ENCODE data around the gene ATP6V0E2.
"Not testable (repeated sequence)": the region's sequence is repeated elsewhere in the genome, so short reads cannot be mapped to it uniquely, and the experiment has no call there.

ATP6V0E2 gene

GRCh38 chr7:149873074-149873969 lies at the start of gene ATP6V0E2:
Gene ATP6V0E2, plus strand, starts transcription at chr7:149873969. Its CDS starts 97 bp downstream, at chr7:149874066.
- DNase-seq (ENCODE audit: low read depth), result peak; percentile 90

DNA sequence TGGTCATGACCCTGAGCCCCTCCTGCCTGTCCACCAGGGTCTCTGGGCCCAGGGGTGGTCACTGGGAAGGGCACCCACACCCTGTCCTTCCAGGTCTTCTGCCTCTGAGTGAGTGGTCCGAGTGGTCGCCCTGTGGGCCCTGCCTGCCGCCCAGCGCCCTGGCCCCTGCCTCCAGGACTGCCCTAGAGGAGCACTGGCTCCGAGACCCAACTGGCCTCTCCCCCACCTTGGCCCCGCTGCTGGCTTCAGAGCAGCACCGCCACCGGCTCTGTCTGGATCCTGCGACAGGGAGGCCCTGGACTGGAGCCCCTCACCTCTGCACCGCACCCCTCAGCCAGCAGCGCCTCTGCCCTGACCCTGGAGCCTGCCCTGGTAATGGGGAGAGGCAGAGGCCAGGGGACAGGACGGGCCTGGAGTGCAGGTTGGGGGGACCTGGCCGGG lies 49.4 kb upstream of the ATP6V0E2 start:
- no peak for DNase-seq (ENCODE audit: low read depth)

DNA sequence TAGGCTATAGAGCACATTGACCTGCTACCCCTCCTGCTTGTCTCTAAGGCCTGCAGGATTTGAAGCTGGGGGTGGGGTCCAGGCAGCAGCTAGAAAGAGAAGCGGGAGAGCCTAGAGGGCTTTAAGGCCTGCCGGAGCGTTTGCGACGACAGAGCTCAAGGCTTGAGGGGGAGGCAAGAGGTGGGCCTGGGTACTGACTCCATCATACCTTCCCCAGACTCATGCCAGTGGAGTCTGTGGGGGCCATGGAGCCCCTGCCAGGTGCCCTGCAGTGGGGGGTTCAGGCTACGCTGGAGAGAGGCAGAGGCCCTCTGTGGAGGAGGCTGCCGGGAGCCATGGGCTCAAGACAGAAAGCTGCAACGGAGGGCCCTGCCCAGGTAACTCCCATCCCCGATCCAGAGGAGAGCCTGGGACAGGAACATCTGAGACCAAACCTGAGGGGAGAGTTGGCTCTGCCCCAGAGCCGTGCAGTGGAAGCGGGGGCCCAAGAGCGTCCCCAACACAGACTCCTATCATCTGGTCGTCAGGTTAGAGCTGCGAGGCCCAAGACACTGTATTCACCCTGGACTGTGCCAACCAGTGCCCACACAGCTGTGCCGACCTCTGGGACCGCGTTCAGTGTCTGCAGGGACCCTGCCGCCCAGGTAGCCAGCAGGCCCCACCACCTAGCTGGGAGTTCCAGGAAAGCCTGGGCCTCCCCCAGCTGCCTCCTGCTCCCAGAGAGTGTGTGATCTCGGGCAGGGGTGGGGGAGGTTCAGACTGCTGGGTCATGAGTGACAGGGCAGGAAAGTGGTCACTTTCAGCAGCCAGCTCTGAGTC lies 48.8 kb upstream of the ATP6V0E2 start:
- DNase-seq (ENCODE audit: low read depth), result no peak

DNA sequence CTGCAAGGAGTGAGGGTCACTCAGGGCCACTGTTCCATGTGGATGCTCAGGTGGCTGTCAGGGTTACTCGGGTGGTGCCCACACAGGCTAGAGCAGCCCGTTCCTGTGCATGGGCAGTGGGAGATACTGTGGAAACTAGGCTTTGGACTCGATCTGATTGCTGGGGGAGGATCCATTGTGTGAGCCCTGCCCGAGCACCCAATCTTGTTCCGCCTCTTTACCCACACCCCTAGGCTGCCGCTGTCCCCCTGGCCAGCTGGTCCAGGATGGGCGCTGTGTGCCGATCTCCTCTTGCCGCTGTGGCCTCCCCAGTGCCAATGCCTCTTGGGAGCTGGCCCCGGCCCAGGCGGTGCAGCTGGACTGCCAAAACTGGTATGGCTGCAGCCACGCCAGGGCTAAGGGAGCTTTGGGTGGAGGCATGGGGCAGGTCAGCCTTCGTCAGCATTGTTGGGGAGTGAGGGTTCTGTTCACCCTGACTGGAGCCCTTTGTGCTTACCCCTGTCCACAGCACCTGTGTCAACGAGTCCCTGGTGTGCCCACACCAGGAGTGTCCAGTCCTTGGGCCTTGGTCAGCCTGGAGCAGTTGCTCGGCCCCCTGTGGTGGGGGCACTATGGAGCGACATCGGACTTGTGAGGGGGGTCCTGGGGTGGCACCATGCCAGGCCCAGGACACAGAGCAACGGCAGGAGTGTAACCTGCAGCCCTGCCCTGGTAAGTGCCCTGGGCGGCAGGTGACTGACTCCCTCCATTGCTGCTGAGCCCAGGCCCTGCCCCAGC lies 48.0 kb upstream of the ATP6V0E2 start:
- no peak for DNase-seq (ENCODE audit: low read depth)

DNA sequence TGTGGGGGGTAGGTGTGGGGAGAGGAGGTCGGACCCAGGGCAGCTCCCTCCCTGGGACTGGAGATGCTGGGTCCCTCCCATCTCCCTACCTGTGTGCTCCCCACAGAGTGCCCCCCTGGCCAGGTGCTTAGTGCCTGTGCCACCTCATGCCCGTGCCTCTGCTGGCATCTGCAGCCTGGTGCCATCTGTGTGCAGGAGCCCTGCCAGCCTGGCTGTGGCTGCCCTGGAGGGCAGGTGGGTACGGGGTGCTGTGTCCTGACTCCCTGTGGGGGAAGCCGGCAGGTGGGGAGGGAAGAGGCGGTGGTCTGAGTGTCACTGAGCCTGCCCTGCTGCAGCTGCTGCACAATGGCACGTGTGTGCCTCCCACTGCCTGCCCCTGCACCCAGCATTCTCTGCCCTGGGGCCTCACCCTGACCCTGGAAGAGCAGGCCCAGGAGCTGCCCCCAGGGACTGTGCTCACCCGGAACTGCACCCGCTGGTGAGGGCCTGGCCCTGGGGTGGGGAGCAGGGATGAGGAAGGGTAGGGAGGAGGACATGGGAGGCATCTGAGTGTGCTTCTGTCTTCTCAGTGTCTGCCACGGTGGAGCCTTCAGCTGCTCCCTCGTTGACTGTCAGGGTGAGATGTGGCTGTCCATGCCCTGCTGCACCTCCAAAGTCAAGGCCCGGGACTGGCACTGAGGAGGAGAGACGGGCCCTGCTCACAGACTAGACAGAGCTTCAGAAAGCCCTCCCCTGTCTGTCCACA lies 47.3 kb upstream of the ATP6V0E2 start:
- no peak for DNase-seq (ENCODE audit: low read depth)

DNA sequence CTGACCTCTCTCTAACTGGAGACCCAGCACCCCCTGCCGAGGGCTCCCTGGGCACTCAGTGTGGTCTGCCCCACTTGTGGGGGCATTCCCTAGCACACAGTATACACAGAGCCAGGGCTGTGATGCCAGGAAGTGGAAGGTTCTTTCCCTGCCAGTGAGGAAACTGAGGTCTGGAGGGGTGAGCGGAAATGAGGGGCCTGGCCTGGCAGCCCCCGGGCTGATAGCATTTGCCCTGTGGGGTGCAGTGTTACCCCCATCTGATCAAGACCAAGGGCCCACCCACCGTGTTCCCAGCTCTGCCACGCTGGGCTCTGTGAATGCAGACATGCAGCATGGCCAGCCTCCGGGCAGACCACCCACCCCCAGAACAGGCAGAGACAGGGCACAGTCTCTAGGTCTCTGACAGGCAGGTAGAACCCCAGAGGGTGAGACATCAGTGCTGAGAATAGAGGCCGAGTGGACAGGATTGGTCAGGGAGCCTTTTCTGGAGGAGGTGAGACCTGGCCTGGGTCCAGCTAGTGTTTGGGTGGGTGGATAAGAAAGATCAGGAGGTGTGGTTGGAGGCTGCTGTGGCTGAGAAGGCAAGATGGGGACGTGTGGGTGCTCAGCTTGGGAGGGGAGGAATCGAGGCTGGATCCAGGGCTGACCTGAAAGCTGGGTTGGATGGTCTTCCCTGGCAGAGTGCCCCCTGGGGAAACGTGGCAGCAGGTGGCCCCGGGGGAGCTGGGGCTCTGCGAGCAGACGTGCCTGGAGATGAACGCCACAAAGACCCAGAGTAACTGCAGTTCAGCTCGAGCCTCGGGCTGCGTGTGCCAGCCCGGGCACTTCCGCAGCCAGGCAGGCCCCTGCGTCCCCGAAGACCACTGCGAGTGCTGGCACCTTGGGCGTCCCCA lies 46.4 kb upstream of the ATP6V0E2 start:
- DNase-seq (ENCODE audit: low read depth), result no peak

DNA sequence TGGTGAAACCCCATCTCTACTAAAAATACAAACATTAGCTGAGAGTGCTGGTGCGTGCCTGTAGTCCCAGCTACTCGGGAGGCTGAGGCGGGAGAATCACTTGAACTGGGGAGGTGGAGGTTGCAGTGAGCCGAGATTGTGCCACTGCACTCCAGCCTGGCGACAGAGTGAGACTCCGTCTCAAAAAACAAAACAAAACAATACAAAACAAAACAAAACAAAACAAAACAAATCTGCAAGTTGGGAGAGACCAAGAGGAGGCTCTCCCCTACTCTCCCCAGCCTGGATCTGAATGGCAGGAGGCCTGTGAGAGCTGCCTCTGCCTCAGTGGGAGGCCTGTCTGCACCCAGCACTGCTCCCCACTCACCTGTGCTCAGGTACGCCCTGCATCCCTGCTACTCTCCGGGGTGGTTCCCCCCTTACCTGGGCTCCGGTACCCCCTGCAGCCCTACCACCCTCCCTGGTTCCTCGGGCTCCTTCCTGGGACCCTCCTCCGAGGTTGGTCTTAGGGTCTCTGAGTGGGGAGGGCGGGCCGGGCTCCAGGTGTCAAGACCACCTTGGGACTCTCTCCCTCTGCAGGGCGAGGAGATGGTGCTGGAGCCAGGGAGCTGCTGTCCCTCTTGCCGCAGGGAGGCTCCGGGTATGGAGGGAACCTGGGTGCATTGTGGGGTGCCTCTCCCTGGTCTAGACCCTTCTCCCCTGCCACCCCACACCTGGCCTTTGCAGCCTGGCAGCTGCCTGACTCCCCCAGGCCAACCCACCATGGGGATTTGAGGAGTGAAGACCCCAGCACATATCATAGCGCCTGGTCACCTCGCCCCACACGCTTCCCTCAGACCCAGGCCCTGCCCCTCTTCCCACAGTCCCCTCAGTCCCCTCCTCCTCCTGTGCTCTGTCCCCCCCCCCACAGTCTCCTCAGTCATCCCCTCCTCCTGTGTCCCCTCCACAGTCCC lies 45.1 kb upstream of the ATP6V0E2 start:
- no peak for DNase-seq (ENCODE audit: low read depth)

DNA sequence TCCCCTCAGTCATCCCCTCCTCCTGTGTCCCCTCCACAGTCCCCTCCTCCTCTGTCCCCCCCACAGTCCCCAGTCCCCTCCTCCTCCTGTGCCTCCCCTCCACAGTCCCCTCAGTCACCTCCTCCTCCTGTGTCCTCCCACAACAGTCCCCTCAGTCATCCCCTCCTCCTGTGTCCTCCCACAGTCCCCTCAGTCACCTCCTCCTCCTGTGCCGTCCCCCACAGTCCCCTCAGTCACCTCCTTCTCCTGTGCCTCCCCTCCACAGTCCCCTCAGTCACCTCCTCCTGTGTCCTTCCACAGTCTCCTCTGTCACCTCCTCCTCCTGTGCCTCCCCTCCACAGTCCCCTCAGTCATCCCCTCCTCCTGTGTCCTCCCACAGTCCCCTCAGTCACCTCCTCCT lies 43.2 kb upstream of the ATP6V0E2 start:
- not testable (repeated sequence) for DNase-seq (ENCODE audit: low read depth)

- DNase-seq (ENCODE audit: low read depth), result no peak
These were observed 42.6 kb upstream of the ATP6V0E2 start for GRCh38 chr7:149830997-149831740.

DNA sequence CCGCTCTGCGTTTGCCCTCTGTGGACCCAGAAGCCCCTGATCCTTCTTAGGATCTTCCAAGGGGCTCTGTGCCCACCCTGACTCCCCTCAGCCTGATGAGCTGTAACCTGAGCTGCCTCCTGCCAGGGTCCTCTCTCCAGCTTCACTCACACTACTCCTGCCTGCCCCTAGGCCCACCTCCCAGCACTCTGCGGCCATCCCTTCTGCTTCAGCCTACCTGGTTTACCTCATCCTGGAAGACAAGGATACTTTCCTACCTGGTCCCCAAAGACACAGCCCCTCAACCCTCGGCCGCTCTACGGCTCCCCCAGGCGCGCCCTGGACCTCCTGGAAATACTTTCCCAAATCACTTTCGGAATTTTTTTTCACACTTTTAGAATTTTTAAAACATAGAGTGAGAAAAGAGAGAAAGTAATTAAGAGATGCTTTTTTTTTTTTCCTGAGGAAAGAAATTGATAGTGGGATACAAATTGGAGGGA lies 42.0 kb upstream of the ATP6V0E2 start:
- no peak for DNase-seq (ENCODE audit: low read depth)

GRCh38 chr7:149832332-149833041 lies 41.3 kb upstream of the ATP6V0E2 start:
- no peak for DNase-seq (ENCODE audit: low read depth)

DNA sequence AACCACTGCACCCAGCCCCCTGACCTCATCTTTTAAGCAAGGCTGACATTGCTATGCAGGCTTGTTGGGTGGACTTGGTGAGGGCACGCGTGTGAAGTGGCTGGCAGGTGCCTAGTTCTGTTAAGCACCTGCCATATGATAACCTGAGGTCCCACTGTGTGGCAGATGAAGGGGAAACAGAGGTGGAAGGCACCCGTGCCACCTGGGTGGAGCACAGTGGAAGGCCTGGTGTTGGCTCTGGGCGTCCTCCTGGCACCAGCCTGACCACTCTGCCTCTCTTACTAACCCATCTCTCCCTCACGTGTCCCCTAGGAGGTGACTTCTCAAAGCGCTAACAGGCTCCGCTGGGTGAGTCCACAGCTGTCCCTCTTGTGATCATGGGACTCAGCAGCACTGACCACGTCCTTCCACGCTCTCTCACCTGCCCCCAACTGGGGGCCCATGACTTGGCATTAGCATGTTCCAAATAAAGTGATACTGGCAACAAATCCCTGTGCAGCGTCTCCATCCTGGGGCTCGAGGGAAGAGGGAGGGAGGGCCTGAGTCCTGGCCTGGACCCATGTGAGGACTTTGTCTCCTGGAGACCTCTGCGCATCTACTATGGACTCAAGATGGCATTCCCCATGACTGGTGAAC lies 40.2 kb upstream of the ATP6V0E2 start:
- DNase-seq (ENCODE audit: low read depth), result no peak

GRCh38 chr7:149834601-149835000 lies 39.2 kb upstream of the ATP6V0E2 start:
- DNase-seq (ENCODE audit: low read depth), result no peak

DNA sequence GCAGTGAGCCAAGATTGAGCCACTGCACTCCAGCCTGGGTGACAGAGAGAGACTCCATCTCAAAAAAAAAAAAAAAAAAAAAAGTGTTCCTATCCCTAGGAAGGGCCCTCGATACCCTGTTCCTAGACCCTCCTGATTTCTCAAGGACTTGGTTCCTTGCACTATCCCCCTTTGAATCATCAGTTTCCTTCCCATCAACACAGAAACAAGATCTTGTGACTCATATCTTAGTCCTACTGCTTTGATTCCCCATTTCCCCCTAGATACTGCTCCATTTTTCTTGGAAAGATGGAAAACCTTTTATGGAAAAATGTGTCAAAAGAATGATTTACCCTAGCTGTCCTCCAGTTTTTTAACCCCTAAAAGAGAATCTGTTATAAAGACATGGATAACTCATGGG lies 37.3 kb upstream of the ATP6V0E2 start:
- no peak for DNase-seq (ENCODE audit: low read depth)

- DNase-seq (ENCODE audit: low read depth), result no peak
These were observed 36.1 kb upstream of the ATP6V0E2 start for GRCh38 chr7:149837564-149838223.

- DNase-seq (ENCODE audit: low read depth), result peak; percentile 92
These were observed 35.4 kb upstream of the ATP6V0E2 start, which contains the start of gene ZNF862 for GRCh38 chr7:149838224-149838991. Gene ZNF862, plus strand, starts transcription at chr7:149838375. Its CDS starts 237 bp downstream, at chr7:149838612.
